ENCODE results near the gene IL2RA.
"Not testable (repeated sequence)": the region's sequence is repeated elsewhere in the genome, so short reads cannot be mapped to it uniquely, and the experiment has no call there.

Gene IL2RA

GRCh38 chr10:6062101-6062771 lies at the start of gene IL2RA:
Gene IL2RA, minus strand, starts transcription at chr10:6062367. Its CDS starts 216 bp downstream, at chr10:6062151.
- DNase-seq (ENCODE audit: low read depth): peak; percentile 72

- no peak for DNase-seq (ENCODE audit: low read depth)
Observed at GRCh38 chr10:6110136-6110535, 48.0 kb upstream of the IL2RA start.

DNA sequence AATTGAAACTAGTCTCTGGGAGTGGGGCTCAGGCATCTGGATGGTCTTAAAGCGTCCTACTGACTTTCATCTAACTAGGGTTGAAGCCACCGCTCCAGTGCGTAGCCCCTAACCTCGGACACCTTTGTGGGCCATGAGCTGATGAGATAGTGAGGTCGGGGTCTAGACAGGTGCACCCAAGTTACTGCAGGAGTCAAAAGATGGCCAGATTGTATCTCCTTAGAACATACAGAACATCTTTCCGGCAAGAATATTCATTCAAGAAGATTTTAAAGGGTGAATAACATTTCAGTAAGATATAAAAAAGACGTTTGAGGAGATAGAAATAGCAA lies 47.2 kb upstream of the IL2RA start:
- no peak for DNase-seq (ENCODE audit: low read depth)

DNA sequence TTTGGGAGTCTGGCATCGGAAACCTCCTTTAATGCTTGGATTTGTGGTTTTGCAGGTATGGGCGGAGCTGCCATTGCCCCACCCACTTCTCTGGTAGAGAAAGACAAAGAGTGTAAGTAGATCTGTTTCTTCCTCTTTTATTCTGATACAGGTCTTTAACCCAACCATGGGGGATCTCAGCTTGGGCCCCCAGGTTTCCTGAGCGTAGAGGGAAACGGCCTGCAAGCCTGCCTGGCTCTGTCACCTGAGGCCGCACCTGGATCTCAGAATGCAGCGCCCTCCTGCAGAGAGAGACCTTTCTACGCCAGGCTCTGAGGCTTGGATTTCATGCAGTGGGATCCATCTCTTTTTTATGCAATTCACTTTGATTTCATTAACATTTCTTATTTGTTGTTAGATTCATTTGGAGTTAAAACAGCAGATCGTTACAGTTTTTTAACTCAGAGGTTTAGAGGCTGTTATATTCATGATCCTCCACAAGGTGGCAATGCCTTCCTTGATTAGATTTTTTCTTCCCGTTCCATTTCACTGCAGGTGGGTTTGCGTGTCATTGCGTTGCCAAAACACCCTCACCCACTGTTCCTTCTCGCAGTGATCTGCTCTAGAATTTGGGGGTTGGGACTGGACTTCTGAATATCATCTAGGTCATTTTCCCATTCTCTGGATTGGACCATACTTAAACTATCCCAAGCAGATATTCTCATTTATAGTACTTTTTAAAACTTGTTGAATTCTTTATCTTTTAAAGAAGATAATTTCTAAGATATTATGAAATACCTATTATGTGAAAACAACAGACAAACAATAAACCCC lies 46.7 kb upstream of the IL2RA start:
- no peak for DNase-seq (ENCODE audit: low read depth)

- no peak for DNase-seq (ENCODE audit: low read depth)
Observed at GRCh38 chr10:6108072-6108471, 45.9 kb upstream of the IL2RA start.

GRCh38 chr10:6107616-6108015 lies 45.4 kb upstream of the IL2RA start:
- not testable (repeated sequence) for DNase-seq (ENCODE audit: low read depth)

DNA sequence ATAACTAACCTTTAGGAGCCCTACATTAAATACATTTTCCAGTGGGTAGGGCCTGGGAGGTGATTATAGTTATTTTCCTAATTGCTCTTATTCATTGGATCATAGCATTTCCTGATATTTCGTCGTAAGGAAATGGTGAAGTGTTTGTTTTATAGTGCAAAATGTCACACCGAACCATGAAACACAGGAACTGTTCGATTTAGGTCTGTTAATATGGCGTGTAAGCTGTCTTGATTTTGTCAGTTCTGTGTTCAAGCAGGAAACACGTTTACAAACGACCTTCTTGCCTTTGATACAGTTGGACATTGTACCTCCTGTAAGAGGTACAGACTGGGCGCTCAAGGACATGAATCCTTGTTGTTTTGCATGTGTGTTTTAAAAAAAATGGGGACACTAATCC lies 41.4 kb upstream of the IL2RA start:
- DNase-seq (ENCODE audit: low read depth): no peak

GRCh38 chr10:6102128-6102527 lies 40.0 kb upstream of the IL2RA start:
- no peak for DNase-seq (ENCODE audit: low read depth)

DNA sequence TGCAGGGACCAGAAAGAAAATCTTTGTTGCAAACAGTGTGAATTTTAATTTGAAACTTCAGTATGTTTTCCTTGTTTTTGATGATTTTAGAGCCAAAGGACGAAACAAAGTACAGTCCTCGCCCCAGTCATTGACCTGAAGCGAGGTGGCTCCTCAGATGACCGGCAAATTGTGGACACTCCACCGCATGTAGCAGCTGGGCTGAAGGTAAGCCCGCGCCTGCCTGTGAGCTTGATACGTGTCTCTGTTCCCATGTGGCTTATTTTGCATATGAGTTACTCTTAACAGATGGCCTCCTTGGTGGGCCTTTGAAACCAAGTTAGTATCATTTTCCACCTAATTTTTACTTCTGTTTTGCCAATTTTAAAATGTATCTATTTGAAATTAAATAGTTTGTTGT lies 39.0 kb upstream of the IL2RA start:
- DNase-seq (ENCODE audit: low read depth): no peak

DNA sequence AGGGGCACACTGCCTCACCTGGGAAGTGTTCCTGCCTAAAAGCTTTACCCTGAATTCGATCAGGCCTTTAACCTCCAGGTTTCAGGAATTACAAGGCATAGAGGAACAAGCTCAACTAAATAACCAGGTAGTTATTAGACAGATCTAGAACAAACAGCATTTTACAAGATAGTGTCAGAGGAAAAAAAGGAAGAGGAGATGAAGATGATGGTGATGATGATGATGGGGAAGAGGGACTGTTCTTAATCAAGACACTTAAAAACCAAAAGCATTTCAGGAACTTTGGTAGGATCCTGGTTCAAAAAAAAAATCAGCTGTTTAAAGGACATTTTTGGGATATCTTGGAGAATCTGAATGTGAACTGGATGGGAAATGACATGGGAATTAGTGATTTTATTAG lies 38.2 kb upstream of the IL2RA start:
- no peak for DNase-seq (ENCODE audit: low read depth)

DNA sequence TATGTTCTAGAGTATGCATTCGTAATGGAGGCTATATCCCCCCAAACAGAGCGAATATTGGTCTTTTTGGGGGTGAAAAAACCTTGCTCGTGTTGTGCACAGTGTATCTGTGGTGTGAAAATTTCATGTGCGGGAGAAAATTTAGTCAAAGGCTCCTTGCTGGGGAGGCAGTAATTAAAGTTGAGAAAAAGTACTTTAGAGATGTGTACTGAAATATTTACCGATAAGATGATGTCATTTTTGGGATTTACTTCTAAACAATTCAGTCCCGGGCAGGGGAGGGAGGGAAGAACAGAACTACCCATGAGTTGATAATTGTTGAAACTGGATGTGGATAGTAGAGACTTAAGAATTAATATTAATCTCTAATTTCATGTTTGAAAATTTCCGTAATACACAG lies 36.0 kb upstream of the IL2RA start:
- no peak for DNase-seq (ENCODE audit: low read depth)

DNA sequence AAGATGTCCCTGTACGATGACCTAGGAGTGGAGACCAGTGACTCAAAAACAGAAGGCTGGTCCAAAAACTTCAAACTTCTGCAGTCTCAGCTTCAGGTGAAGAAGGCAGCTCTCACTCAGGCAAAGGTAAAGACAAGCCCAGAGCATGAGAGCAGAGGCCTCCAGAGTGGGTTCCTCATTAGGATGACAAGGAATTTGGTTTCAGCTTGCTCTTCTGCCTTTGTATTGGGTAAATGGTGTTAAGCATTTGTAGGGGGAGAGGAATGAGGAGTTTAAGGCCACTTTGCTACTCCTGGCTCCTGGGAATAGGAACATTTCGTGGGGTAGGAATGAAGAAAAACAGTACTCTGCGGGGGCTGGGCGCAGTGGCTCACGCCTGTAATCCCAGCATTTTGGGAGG lies 34.9 kb upstream of the IL2RA start:
- DNase-seq (ENCODE audit: low read depth): no peak

DNA sequence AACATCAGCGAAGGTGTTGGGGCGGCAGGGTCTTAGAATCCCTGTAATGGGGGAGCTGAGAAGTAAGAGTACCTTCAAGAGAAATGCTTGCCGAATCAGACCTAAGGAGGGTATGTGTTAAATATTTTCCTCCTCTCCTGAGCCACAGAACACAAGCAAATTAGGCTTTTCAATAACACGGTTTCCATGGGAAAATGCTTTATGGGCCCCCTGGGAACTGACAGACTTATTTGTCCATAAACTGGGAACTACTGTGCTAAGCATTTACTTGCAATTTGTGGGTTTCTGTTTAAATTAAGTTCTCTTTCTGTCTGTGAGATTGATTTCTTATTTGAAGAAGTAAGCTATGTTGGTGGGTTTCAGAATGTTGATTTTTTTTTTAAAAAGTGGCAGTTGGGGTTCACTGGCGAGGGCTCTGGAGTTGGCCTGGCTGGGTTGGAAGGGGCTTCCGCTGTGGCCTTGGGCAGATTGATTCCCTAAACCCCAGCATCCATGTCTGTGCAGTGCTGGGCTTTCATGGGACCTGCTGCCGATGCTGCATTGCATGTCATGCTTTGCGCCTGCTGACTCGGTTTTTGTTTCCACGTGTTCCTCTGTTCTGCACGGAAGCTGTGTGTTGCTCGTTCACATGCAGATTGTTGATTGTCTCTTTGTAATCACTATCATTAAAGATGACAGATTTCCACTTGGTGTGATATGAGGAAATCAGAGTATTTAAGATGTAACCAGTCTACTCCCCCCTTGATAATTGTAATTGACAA lies 33.8 kb upstream of the IL2RA start:
- DNase-seq (ENCODE audit: low read depth): no peak

DNA sequence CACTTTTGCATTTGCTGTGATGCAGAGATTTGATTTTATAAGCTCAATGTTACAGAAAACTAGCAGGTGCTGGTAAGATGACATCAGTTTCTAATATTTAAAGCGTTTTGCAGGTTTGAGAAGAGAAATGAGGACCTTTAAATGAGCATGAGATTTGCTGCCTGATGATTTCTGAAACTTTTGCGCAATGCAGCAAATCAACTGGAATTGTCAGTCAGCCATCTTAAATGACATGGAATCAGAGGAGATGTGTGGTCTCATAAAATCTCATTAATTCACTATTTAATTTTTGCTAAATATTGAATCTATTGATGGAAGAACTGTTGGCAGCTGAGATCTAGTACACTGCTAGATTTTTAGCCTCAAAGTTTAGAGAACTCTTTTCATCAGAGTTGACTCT lies 30.6 kb upstream of the IL2RA start:
- DNase-seq (ENCODE audit: low read depth): no peak

- no peak for DNase-seq (ENCODE audit: low read depth)
Observed at GRCh38 chr10:6091630-6092029, 29.5 kb upstream of the IL2RA start.

DNA sequence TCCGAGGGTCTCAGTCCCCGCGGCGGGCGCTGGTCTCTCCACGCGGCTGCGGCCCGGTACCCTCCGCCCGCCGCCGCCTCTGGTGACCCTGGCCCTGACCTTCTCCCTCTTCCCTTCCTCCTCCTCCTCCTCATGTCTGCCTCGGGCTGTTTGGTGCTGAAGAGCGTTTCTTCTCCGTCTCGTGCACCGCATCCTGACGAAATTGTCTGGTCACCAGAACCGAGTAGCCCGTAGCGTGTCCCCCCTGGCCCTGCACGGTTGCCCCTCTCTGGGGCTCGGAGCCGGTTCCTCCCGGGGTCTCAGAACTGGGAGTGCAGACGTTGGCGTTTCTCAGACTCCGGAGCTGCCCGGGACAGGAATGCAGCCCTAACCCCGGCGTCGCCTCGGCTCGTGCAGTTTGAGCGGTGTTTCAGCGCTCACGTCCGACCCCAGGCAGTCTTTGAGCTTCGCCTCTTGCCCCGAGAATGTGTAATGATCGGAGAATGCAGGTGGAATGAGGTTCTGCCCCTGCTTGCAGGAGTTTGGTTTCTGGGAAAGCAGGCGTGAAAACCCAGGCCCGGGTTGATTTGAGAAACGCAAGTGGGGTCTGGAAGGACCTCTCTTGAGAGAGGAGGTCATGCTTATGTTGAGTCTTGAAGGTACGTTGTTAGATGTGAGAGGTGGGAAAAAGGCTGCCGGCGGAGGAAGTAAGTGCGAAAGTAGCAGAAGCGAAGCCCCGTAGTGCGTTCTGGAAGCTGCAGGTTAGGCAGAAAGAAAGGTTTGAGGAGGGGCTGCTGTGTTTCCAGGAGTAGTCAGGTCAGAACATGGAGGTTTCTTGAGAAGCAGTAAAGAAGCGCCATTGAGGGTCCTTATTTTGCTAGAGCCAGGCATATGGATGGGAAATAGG lies 27.4 kb upstream of the IL2RA start:
- DNase-seq (ENCODE audit: low read depth): no peak

DNA sequence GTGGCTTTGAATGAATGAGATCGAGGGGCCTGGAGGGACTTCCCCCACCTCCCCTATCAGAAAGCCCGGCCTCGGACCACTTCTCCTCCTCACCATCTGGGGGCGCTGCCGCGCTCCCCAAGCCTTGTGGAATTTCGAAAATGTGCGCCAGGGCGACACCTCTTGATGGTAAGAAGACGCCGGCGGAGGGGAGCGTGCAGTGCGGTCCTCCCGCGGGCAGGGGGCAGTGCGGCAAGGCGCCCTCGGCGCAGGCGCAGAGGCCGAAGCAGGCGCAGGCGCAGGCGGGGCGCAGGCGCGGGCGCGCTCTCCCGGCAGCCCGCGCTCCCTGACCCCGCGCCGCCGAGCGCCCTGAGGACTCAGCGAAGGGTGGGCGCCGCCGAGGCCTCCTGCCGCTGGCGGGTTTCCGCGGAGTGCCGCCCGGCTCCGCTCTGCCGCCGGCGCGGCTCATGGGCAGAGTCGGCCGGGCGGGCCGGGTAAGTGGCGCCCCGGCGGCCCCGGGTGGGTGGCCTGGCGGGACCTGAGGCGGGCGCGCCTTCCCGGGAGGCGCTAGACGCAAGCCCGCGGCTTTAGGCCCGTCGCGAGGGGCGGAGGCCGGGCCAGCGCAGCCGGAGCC lies 26.7 kb upstream of the IL2RA start, which contains the start of gene RBM17:
RBM17 (plus strand) TSS at position 314 of the 613 bp plus-strand sequence. CDS start 8,032 bp downstream, outside the sequence.
- peak; percentile 96 for DNase-seq (ENCODE audit: low read depth)

DNA sequence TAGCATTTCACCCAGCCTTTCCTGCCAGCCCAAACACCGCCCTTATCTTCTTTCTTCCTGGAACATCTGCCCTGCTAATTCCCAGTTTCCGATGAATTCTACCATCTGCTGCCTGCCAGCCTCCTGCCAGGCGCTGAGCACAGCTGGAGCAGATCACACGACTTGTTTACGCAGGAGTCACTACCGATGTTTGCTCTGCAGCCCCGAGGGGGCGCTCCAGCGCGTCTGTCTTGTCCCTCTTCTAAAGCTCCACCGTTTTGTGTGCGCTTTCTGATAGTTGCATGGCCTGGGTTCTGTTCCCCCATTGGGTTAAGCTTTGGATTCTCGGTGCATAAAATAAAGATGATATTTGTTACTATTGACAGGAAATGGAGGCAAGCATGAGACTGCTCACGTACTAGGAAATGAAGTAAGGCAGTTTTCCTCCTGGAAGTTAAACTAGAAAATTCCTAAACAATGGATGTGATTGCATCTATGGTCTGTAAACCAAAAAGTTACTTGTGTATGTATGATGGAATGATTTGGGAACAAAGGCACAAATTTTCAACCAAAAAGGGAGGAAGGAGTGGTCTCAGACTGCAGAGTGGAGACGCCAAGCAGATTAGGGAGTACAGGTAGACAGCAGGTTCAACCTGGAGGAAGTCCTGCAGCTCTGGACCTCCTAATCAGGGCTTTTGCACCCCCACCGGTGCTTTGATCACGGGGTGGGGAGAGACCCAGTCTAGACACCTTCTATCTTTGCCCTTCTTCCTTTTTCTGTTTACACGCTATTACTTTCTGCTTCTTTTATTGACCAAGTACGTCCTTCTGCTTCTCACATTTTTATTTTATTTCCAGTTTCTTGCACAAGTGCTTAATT lies 24.4 kb upstream of the IL2RA start:
- DNase-seq (ENCODE audit: low read depth): peak; percentile 82

DNA sequence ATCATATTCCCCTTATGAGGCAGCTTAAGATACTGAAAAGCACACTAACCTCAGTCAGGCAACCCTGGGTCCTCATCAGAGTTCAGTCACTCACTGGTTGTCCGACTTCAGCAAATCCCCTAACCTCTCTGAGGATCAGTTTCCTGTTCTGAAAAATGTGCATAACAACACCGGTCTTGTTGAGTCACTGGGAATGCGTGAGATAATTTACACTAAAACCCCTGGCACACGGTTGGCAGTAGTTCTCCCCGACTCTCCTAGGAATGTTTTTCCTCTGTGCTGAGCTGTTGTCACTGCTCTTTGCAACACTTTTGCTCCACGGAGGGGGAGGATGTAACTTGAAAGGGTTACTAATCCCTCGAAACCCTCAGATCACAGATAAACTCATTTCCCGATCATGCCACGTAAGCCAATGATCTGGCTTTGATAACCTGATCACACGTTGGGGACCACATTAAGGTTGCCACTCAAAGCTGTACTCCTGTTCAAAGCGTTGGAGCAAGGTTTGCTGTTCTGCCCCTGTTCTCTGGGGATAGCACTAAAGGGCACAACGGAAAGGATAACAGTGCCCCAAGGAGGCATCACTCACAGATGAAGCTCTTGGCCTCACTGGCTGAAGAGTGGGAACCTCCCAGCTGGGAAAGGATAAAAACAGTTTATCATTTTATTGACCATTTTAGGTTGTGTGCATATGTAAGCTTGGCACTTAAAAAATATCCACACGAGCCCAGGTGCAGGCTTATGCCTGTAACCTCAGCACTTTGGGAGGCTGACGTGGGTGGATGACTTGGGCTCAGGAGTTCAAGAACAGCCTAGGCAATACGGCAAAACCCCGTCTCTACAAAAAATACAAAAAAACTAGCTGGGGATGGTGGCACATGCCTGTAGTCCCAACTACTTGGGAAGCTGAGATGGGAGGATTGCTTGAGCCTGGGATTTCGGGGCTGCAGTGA lies 21.6 kb upstream of the IL2RA start:
- peak; percentile 42 for DNase-seq (ENCODE audit: low read depth)

Data from activated T-helper 9 cell treated with anti-CD3 and anti-CD28 coated beads, Interleukin-2, amount 50 U/mL, for 16 hours (primary cell).